SH-SY5Y (cell line): ENCODE results near the gene ARHGAP26.

ENCODE experiments used
- GATA2 ChIP-seq: IDR thresholded peaks from 2 replicates; pipeline ENCODE4 v1.6.1; 2011; ENCODE audit warnings: mild to moderate bottlenecking, low read depth, low read length
- GATA3 ChIP-seq: IDR thresholded peaks from 2 replicates; pipeline ENCODE4 v1.6.1; 2011; ENCODE audit warnings: low read depth, mild to moderate bottlenecking, low read length, moderate library complexity

- TF ChIP-seq GATA2 (no peak), GATA3 (no peak)
Measured at GRCh38 chr5:142897328-142897727, 127.2 kb downstream of the ARHGAP26 start.
